IPS-NIHi11 (cell line): ENCODE results near the gene CSNK1G1.
A peak's percentile ranks its signal among the peaks of the same experiment; 100 is the strongest.

Source experiments
- DNase-seq: peaks from one replicate; pipeline ENCODE4 v3.0.0; 2012; ENCODE audit warnings: mixed read lengths, low spot score

CSNK1G1 gene

DNA sequence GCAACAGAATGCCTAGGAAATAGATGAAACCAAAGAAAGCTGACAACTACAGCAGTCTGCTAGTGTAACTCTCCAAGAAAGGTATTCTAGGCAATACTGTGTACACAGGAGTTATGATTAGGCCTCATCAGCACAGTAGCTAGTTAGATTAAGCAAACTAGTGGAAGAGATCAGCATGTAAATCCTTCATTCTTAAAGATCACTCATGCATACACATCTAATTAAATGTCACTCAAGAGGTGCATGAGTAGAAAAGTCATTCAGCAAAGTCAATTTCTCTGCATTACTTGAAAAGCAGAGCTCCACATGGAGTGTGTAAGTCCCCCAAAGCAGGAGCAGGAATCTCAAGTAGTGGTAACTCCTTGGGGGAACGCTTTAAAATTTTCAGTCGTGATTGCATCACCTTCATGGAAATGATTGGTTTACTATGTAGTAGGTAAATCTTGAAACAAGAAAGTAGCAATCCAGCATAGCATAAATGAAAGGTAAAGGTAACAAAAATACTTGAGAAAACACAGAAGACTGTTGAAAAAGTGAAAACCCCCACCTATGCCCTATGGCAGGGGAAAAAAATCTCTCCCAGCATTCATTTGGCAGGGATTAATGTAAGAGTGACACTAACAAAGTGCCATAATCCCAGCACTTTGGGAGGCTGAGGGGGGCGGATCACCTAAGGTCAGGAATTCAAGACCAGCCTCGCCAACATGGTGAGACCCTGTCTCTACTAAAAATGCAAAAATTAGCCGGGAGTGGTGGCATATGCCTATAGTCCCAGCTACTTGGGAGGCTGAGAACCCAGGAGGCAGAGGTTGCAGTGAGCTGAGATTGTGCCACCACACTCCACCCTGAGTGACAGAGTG is 163.8 kb downstream of the CSNK1G1 start:
- DNase-seq = no peak

DNA sequence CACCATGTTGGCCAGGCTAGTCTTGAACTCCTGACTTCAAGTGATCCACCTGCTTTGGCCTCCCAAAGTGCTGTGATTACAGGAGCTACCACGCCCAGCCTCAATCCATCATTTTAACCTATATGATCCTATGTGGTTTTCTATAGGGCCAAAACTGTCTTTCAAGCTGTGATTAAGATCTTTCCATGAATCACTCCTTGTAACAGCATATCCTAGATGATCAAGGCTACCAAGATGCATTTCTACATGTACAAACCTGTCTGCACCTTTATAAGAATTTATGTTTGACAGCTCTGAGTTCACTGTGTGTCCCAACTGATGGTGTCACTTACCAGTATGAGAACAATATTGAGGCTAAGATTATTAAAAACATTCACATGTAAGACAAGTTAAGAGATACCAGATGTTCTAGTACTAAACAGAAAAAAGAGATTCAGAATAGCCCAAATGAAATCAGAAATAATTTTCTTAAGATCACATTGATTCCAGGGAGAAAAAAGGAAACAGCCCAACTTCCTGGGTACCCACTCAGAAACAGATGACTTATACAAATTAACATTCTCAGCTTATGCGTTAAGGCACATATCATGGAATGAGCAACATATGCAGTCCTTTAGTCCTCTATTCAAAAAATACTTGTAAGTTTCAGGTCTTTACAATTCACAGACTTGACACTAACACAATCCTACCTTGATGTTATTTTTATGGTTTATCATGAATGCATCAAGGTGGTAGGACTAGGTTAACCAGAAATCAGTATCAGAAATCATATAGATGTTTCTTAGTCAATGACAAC is 168.4 kb downstream of the CSNK1G1 start:
- DNase-seq = no peak

DNA sequence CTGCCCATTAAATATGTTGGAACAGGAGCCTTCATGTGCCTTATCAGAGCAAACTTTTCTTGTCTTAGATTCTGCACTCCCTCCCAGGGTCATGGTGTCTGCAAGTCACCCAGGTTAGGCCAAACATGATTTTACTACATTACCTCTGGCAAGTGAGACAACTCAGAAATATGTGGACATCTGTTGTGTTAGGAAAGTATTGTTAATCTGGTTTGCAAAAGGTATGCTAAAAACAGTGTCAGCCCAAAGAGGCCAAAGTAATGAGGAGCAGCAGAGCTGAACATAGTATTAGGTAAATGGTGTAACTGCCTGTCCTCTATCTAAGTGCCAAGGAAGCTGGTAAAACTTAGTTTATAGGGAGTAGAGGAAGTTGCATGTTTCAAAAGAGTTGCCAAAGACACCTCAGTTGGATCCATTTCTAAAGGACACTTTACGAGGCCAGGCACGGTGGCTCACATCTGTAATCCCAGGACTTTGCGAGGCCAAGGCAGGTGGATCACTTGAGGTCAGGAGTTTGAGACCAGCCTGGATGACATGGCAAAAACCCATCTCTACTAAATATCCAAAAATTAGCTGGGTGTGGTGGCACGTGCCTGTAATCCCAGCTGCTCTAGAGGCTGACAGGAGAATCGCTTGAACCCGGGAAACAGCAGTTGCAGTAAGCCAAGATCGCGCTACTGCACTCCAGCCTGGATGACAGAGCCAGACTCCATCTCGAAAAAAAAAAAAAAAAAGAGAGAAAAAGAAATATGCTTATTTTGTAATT is 170.6 kb downstream of the CSNK1G1 start:
- no peak for DNase-seq

DNA sequence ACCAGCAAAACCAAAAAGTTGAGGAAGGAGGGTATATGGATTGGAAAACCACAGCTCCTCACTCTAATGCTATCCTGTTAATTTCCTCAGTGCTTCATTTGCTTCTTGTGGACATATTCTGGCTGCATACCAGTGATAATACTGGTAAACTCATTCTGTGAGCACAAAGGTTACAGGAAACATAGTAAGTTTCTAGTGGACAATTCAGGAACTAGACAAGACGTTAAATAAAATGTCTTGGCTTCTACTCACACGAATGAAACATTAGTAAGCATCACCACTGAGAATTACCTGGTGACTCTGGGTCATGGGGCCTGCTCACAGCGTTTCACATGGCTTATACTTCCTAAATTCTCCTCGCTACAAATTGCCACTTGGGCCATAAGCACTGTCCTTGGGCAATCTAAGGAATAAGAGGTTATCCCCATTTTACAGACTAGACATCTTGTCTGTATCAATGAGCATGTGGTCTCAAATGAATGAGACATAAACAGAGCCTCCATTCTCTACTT is 173.1 kb downstream of the CSNK1G1 start:
- no peak for DNase-seq

DNA sequence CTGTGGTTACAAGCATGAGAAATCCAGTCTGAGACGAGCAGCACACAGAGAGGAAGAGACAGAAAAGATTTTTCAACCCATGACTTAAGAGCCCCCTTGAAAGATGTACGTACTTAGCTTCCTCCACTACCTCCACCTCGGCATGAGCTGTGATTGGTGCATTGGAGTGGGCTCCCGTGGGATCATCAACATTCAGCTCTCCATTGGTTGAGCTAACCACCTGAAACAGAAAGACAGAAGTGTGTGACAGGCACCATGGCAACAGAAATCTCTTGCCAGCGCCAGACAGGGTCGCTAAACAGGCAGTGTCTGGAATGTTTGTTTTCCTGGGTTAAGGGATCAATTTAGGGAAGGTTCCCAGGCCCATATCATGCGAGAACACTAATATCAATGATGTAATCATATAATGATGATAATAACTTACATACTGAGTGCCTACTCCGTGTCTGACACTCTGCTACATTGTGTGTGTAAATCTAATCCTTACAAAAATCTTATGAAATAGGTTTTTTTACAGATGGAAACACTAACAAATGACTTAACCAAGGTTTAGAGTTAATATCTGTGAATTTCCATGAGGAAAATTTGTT is 175.6 kb downstream of the CSNK1G1 start:
- no peak for DNase-seq

DNA sequence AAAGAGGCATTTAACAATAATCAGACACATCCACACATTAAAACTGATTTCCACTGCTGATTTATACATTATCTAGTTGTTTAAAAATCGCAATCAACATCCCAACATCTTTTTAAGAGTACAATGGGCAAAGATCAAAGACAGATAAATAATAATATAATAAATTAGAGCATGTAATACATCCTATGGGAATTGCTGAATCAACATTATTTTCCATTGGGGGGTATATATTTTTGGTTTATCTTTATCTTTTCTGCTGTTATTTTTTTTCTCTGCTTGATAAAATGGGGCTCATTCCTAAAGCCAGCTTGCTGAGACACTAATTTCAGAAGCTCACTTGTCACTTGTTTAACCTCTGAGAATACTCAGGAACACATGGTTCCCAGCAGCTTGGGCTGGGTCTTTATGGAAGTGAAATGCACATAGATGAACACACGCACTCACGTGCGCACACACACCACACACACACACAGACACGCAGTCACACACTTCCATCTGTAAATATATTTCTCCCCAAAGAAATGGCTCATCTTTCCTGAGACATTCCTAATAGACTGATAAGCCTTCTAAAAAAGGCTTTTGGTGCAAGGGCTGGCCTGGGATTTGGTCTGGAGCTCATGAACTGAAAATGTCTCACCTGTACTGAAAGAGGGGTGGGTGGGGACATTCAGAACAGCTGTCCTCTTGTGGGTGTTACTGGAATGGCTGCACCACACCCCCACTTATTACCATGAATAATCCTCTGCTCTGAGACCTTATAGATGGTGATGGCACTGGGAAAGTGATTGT is 189.7 kb downstream of the CSNK1G1 start:
- no peak for DNase-seq

DNA sequence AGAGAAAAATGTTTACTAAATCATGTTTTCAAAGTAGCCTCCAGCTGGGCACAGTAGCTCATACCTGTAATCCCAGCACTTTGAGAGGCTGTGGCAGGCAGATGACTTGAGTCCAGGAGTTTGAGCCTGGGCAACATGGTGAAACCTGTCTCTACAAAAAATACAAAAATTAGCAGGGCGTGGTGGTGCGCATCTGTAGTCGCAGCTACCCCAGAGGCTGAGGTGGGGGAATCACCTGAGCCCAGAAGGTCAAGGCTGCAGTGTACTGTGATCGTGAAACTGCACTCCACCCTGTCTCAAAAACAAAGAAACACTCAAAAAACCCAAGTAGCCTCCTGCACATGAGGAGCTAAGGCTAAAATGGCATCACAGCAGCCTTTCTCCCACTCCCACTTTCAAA is 191.5 kb downstream of the CSNK1G1 start:
- no peak for DNase-seq

DNA sequence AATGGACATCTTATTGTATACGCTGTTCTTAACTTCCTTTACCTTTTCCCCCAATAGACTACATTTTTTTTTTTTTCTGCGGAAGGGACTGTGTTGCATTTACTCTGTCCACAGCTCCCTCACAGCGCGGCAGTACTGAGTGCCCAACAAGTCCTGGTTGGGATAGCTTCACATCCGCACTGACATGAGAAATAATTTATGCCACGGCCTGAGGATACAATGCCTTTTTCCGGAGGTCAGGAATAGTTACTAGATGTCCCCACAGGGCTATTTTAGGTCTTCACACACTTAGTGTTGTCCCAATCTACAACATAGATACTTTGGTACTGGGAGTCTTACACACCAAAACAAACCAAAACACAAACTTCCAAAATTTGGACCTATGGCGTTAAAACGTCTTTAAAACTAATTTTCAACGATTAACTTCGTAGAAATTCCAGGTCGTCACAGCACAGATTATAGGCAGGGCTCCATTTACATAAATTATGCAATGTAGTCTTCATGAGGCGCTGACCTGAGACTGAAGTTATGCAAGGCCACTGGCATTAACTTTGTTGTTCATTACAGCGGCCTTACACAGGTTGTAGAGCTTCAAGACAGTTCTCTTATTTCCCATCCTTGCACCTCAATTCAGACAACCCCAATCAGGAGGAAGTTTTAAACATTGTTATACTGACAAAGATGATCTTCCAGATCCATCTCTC is 192.2 kb downstream of the CSNK1G1 start:
- DNase-seq = no peak

DNA sequence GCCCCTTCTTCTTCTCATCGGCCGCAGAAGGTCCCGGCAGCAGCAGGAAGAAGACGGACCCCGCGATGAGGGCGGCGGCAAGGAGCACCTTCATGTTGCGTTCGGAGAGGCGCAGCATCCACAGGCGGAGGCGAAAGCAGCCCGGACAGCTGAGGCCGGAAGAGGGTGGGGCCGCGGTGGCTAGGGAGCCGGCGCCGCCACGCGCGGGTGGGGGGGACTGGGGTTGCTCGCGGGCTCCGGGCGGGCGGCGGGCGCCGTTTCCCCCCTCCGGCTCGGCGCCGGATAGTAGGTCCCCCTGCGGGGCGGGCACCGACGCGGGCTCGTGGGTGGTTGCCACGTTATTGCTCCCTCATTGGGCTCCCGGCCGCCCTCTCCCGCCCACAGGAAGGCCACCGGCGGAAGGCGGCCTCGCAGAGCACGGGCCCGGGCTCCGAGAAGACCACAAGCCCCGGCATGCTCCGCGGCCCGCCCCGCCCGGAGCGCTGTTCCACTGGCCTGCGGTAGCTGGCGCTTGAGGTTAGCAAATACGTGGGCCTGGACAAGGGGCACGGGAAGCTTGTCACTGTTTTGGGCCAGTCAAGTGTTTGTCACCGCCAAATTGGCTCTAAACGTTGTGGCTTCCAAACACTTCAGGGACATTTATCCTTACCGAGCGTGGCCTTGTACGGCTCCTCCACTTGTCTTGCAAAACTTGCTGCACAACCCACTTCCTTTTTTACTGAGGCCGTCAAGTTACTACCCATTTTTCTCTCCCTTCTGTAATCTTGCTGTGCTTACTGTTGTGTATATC is 192.9 kb downstream of the CSNK1G1 start, which contains the start of gene PPIB:
TSS of gene PPIB (minus strand) at position 154 of the 790 bp plus-strand sequence. CDS start at position 118, 36 bp downstream.
- peak; percentile 98 for DNase-seq

DNA sequence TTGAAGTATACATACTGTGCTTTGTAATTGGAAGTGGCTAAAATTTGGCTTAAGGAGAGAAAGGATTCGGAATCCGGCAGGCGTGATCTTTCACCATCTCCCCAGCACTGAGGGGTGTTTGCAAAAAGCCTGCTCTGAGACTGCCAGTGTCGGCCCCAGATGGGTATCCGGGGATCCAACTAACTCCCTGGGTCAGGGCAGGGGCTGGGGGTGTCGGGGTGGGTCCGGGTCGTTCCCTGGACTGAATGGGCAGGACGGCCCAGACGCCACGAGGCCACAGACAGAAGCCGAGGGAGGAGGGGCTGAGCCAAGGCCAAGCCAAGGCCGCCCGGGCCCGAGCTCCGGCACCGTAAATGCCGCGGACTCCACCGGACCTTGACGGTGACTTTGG is 193.5 kb downstream of the CSNK1G1 start:
- peak; percentile 59 for DNase-seq

DNA sequence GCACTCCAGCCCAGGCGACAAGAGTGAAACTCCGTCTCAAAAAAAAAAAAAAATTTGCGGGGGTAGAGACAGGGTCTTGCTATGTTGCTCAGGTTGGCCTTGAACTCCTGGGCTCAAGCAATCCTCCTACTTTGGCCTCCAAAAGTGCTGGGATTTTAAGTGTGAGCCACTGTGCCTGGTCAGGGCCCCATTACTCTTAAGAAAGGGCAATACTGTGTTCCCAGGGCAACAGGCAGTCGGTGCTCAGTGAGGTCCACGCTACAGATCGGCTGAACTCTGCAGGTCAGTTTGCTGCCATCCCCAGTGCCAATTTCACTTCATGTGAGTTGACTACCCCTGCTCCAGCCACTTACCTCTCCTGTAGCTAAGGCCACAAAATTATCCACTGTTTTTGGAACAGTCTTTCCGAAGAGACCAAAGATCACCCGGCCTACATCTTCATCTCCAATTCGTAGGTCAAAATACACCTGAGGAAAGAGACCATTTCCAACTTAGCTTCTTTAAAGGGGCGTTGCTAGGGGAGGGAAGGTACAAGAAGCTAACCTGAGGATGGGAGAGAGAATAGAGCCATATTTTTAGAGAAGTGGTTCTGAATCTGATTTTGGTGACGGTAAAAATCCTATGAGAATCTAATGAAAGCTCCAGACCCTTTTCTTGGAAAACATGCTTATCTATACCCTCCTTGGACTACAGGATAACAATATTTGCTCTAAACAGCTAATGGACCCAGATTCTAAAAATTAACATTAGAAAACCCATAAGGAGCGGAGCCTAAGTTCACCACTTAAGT is 194.1 kb downstream of the CSNK1G1 start:
- no peak for DNase-seq

DNA sequence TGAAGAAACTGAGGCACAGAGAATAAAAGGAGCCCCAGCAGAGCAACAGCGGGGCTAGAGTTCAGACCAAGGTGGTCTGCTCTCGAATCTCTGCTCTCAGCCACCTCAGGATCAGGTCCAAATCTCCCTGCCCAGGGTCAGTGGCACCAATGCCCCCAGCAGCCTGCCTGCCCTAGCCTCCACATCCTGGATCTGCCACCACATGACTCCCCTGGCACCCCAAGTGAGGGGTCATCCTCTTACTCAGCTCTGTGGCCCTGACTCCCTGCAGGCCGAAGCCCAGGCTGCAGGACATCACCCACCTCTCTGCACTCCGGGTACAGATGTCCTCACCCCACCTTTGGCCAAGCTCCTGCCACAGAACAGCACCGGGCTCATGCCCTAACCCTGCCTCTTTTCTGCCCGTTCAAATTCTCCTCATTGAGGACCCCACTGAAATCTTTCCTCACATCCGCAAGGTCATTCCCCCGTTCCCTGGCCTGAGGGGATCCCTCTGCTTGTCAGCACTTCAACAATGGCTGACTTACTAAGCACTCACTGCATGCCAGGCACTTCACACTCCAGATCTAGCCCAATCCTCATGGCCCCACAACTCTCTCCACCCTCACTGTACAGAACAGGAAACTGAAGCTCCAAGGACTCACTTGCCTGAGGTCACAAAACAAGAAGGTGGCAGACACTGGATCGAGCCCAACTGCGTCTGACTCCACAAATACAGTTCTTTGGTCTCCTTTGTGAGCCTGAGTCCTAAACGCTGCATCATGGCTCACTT is 197.4 kb downstream of the CSNK1G1 start:
- no peak for DNase-seq

DNA sequence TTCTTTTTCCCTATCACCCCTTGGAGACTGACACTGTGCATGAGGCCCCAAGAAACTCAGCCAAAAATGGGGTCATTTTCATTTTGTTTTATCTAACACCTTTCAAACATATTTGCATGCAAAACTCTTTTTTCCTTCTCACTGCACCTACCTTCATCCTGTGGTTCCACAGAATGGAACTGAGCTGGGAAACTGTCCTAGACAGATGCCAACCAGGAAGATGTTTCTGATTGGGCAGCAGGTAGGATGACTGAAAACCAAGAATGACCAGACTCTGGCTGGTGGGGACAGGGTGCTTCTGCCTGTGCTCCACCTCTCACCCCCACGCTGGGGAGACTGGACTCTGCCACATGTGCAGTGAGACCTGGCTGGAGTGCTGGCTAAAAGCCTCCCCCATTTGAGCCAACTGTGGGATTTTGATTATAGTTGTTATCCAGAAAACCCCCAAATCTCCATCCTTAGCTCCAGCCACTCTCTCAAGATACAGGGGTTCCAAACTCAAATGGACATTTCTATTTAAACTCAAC is 198.3 kb downstream of the CSNK1G1 start:
- DNase-seq = no peak

DNA sequence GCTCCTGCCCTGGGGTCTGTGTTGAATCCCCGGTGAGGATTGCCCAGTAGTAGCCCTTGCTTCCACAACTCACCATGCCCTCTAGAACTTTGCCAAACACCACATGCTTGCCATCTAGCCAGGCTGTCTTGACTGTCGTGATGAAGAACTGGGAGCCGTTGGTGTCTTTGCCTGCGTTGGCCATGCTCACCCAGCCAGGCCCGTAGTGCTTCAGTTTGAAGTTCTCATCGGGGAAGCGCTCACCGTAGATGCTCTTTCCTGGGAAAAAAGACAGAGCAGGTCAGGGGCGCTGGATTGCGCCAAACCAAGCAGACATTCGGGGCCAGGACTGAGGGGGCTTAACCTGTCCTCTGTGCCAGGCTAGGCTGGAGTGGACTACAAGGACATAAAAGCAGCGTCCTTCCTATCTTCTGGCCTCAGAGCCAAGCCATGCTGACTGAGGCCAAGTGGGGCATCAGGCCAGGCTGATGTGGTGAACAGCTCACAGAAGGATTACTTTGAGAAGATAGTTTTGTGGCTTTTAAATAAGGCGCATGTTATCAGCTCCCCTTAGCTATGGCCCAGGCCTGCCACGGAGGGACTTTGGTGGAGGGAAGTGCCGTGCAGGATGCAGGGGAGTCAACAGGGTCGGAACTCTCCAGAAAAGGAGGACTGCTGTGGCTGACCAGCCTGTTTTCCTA is 199.2 kb downstream of the CSNK1G1 start:
- DNase-seq = no peak

DNA sequence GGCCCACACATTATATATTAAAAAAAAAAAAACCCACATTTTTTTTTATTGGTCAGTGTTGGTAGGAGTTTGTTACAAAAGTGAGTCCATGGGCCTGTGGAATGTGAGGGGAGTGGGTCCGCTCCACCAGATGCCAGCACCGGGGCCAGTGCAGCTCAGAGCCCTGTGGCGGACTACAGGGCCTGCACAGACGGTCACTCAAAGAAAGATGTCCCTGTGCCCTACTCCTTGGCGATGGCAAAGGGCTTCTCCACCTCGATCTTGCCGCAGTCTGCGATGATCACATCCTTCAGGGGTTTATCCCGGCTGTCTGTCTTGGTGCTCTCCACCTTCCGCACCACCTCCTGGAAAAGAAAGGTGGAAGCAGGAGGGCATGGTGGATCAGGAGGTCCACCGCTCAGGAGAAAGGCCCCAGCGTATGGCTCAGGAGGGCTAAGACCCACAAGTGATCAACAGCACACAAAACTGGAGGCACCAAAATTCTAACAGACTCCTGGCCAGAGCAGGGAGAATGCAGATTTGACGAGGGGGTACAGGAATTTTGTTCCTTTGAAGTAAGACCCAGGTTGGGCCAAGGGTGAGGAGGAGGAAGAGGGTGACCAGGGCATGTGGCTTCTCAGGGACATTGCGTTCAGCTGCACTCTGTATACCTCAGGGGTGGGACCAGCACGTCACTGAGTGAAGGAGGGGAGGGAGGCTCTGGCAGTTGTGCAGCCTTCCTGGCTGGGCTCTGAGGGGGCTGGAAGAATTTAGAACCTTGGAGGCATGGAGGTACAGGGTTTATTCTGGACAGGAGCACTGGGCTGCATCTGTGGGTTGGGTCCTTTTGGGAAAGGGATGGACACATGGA is 199.9 kb downstream of the CSNK1G1 start:
- DNase-seq = no peak
